ENCODE results near the gene RPS5.

Gene RPS5

GRCh38 chr19:58387338-58388174 is 487 bp downstream of the RPS5 start:
- TF ChIP-seq CTCF (IDR thresholded peaks at IDR 0.05; ENCODE audit: extremely low read depth, insufficient read depth, missing control alignments), result peak; percentile 12
- in situ Hi-C loops (cut with MboI; ENCODE audit: low pct_unique_long_range_greater_than_20kb, low sequenced_read_pairs, unreplicated experiment), result no loop called here
- DNase-seq (ENCODE audit: low spot score), result no peak

GRCh38 chr19:58388175-58388526 is 1.1 kb downstream of the RPS5 start:
- no peak for DNase-seq (ENCODE audit: low spot score)
- in situ Hi-C loops (cut with MboI; ENCODE audit: low pct_unique_long_range_greater_than_20kb, low sequenced_read_pairs, unreplicated experiment), result no loop called here
- TF ChIP-seq CTCF (IDR thresholded peaks at IDR 0.05; ENCODE audit: extremely low read depth, insufficient read depth, missing control alignments), result no peak

GRCh38 chr19:58392945-58393724 is 6.1 kb downstream of the RPS5 start:
- DNase-seq (ENCODE audit: low spot score), result no peak
- in situ Hi-C loops (cut with MboI; ENCODE audit: low pct_unique_long_range_greater_than_20kb, low sequenced_read_pairs, unreplicated experiment), result no loop called here
- no peak for TF ChIP-seq CTCF (IDR thresholded peaks at IDR 0.05; ENCODE audit: extremely low read depth, insufficient read depth, missing control alignments)

GRCh38 chr19:58393725-58394033 is 6.6 kb downstream of the RPS5 start:
- TF ChIP-seq CTCF (IDR thresholded peaks at IDR 0.05; ENCODE audit: extremely low read depth, insufficient read depth, missing control alignments), result no peak
- no peak for DNase-seq (ENCODE audit: low spot score)
- in situ Hi-C loops (cut with MboI; ENCODE audit: low pct_unique_long_range_greater_than_20kb, low sequenced_read_pairs, unreplicated experiment), result no loop called here

GRCh38 chr19:58394821-58395219 is 7.8 kb downstream of the RPS5 start:
- TF ChIP-seq CTCF (IDR thresholded peaks at IDR 0.05; ENCODE audit: extremely low read depth, insufficient read depth, missing control alignments), result no peak
- no peak for DNase-seq (ENCODE audit: low spot score)
- in situ Hi-C loops (cut with MboI; ENCODE audit: low pct_unique_long_range_greater_than_20kb, low sequenced_read_pairs, unreplicated experiment), result no loop called here

DNA sequence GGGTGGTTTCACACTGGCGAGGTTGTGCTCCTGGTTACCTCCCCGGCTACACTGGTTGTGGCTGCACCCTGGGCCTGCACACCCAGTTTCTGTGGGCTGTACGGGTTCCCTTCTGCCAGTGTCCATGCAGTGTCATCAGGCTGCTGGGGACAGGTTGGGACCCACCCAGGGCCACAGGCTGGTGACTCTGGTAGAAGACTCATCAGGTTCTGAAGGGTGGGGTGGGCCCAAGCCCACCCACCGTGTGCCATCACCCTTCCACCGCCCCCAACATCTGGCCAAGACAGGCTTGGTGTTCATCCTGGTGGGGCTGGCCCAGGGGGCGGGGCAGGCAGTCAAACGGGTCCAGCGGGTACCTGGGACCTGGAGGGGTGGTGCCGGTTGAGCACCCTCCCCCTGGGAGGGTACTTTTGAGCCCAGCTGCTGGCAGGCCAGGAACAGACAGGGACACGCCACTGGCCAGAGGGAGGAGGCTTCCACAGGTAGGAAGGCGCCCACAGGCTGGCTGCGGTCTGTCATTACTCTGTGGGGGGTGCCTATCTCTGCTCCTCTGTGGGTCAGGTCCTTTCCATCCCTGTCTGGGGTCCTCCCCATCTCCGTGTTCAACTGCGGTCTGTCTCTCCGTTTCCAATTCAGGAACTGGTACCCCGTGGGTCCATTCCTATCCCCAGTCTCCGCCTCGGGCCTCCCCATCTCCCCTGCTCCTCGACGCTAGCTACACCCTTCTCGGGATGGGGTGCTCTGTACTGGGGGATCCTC is 8.3 kb downstream of the RPS5 start, which contains the start of gene RNF225:
Gene RNF225 (plus strand): TSS at position 437 of the 759 bp plus-strand sequence. CDS start 434 bp downstream, outside the sequence.
- no peak for TF ChIP-seq CTCF (IDR thresholded peaks at IDR 0.05; ENCODE audit: extremely low read depth, insufficient read depth, missing control alignments)
- in situ Hi-C loops (cut with MboI; ENCODE audit: low pct_unique_long_range_greater_than_20kb, low sequenced_read_pairs, unreplicated experiment), result no loop called here
- no peak for DNase-seq (ENCODE audit: low spot score)

Measured in GM13977 (cell line).